Adipose tissue (tissue), 3 donors: ENCODE data around the gene BPTF. TPM values are rescaled to one million over a fixed set of nuclear protein-coding genes. Genes with fewer than 3 reads are reported as not detected.
A peak's percentile ranks its signal among the peaks of the same experiment; 100 is the strongest.
"Not testable (repeated sequence)": the region's sequence is repeated elsewhere in the genome, so short reads cannot be mapped to it uniquely, and the experiment has no call there.

Experiments used
- H3K27ac ChIP-seq: one replicate; pipeline ENCODE4 v1.5.1; 2013; ENCODE audit warnings: low read depth, low read length
- WGBS, 3 donors: extraction: QIAGEN DNeasy Blood & Tissue Kit; methylation state at CpG; one replicate each; pipeline ENCODE4 v1.1.7; 2013; 5-methylcytosine and 5-hydroxymethylcytosine counted together
- polyA plus RNA-seq, 3 donors: library from polyadenylated mRNA; stranded (reverse); fragments of 200-250 nt; gene quantifications; one replicate each; pipeline ENCODE4 v1.2.3, GENCODE V29; 2013
- donor health status: healthy with polysubstance abuse.
- donor health status: Bipolar disorder and iron deficiency.
- donor health status: healthy.

Gene BPTF
- 10 to 100 TPM; 10.6 to 23.1 (median 18.0) TPM for polyA plus RNA-seq

GRCh38 chr17:67824735-67825626 is at the start of gene BPTF:
BPTF (plus strand) TSS chr17:67825503; CDS start chr17:67825725, 222 bp downstream.
- peak within 1 kb of the TSS; percentile 78 for H3K27ac ChIP-seq
- WGBS, 3 donors: 0 to 1% (median 0%) methylated on average over 63 to 87 of the region's 88 CpGs

GRCh38 chr17:67779098-67779672 is 46.1 kb upstream of the BPTF start:
- 28 to 37% (median 31%) methylated on average over 10 to 13 of the region's 13 CpGs for WGBS, 3 donors
- no peak overlapping the region for H3K27ac ChIP-seq

- H3K27ac ChIP-seq: no peak overlapping the region
- WGBS, 3 donors: 44 to 68% (median 50%) methylated on average over 10 of the region's 10 CpGs
Observed at GRCh38 chr17:67784364-67785121, 40.8 kb upstream of the BPTF start.

GRCh38 chr17:67785122-67785477 is 40.2 kb upstream of the BPTF start:
- WGBS, 3 donors: 92 to 97% (median 95%) methylated on average over 3 of the region's 3 CpGs

GRCh38 chr17:67785504-67785903 is 39.8 kb upstream of the BPTF start:
- WGBS, 3 donors: 86 to 93% (median 92%) methylated on average over 5 of the region's 5 CpGs

More at GRCh38 chr17:67785122-67785477, 40.2 kb upstream of the BPTF start:
- no peak overlapping the region for H3K27ac ChIP-seq

GRCh38 chr17:67800495-67800928 is 24.8 kb upstream of the BPTF start:
- WGBS, 3 donors: 36 to 41% (median 39%) methylated on average over 7 of the region's 7 CpGs
- H3K27ac ChIP-seq: no peak overlapping the region

More at GRCh38 chr17:67785504-67785903, 39.8 kb upstream of the BPTF start:
- H3K27ac ChIP-seq: no peak overlapping the region

- H3K27ac ChIP-seq: no peak overlapping the region
- 94 to 96% (median 95%) methylated on average over 11 of the region's 11 CpGs for whole genome bisulfite sequencing, 3 donors
Observed at GRCh38 chr17:67801626-67802175, 23.6 kb upstream of the BPTF start.

GRCh38 chr17:67810464-67810863 is 14.8 kb upstream of the BPTF start:
- H3K27ac ChIP-seq: no peak overlapping the region
- 75 to 97% (median 94%) methylated on average over 1 of the region's 1 CpG for WGBS, 3 donors

GRCh38 chr17:67812380-67812779 is 12.9 kb upstream of the BPTF start:
- WGBS, 3 donors: 93 to 95% (median 95%) methylated on average over 6 of the region's 6 CpGs
- H3K27ac ChIP-seq: not testable (repeated sequence)

- 75 to 87% (median 86%) methylated on average over 5 of the region's 5 CpGs for whole genome bisulfite sequencing, 3 donors
- no peak overlapping the region for H3K27ac ChIP-seq
Observed at GRCh38 chr17:67813803-67814180, 11.5 kb upstream of the BPTF start.

- 53 to 71% (median 65%) methylated on average over 7 of the region's 7 CpGs for WGBS, 3 donors
- no peak overlapping the region for H3K27ac ChIP-seq
Observed at GRCh38 chr17:67818110-67819002, 6.9 kb upstream of the BPTF start.

- 89 to 96% (median 92%) methylated on average over 5 of the region's 5 CpGs for WGBS, 3 donors
- no peak overlapping the region for H3K27ac ChIP-seq
Observed at GRCh38 chr17:67819722-67820121, 5.6 kb upstream of the BPTF start.

GRCh38 chr17:67821871-67822367 is 3.4 kb upstream of the BPTF start:
- no peak overlapping the region for H3K27ac ChIP-seq
- WGBS, 3 donors: 86 to 87% (median 87%) methylated on average over 12 of the region's 12 CpGs

- H3K27ac ChIP-seq: peak overlapping the region; percentile 78
- 0 to 1% (median 1%) methylated on average over 40 to 86 of the region's 94 CpGs for WGBS, 3 donors
Observed at GRCh38 chr17:67825627-67826601, 611 bp downstream of the BPTF start.

GRCh38 chr17:67829331-67829730 is 4.0 kb downstream of the BPTF start:
- H3K27ac ChIP-seq: no peak overlapping the region
- WGBS, 3 donors: 21 to 30% (median 29%) methylated on average over 7 of the region's 7 CpGs

- H3K27ac ChIP-seq: no peak overlapping the region
- WGBS, 3 donors: 25 to 72% (median 67%) methylated on average over 6 of the region's 6 CpGs
Observed at GRCh38 chr17:67830440-67830839, 5.1 kb downstream of the BPTF start.
